ENCODE measurements around the gene LRIG1.

The LRIG1 gene

DNA sequence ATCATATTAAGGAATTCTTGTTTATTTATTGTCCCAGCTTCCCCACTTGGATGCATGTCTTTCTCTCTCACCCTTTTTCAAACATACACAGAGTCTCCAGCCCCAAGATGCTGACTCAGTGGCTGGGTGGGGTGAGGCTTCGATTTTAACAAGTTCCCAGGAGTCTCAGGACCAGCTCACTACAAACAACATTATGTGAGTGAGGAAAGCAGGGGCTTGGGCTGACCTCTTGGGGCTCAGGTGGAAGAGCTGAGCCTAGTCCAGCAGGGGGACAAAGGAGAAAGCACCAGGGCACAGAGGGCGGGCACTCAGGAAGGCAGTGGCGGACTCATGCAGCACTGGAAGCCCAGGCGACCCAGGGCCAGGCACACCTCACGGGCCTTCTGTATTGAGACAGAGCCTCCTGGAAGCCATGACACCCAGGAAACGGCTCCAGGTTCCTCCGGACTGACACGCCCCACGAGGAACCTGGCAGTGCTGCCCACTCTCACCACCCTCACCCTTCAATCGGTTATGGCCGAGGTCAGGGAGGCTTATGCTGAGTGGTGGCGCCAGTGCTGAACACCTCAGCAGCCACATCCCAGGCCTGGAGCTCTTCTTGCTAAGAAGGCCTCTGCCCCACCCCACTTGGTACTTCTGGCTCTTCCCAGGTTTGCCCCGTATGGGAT lies 97.4 kb downstream of the LRIG1 start:
- no peak for DNase-seq (ENCODE audit: low read depth in 2 of 2)

DNA sequence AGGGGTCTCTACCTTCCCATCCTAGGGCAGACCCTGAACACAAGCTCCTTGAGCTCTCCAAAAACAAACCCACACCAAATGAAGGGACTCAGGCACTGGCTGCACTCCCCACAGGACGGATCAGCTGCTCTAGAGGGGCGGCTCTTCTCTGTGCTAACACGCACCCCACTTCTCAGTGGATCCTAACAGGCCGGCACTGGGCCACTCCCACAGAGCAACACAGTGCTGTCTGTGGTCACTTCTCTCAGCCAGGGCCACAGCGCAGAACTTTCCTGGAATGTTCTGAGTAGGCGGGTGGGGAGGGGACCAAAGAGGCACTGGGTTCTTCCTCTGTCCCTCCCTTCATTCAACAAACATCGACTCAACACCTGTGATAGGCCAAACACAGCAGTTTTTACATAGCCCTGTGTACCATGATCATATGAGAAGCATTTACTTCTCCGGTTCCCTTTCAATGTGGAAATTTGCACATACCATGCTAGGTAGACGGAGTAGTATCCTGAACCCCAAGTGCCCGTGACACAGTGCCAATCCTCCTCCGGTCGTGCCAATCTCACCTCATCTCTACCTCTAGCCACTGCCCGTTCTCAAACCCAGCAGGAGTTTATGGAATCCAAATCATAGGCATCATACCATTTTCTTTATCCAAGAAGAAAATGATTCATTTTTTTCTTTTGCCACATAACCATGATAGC lies 98.1 kb downstream of the LRIG1 start:
- DNase-seq (ENCODE audit: low read depth in 2 of 2), result no peak

DNA sequence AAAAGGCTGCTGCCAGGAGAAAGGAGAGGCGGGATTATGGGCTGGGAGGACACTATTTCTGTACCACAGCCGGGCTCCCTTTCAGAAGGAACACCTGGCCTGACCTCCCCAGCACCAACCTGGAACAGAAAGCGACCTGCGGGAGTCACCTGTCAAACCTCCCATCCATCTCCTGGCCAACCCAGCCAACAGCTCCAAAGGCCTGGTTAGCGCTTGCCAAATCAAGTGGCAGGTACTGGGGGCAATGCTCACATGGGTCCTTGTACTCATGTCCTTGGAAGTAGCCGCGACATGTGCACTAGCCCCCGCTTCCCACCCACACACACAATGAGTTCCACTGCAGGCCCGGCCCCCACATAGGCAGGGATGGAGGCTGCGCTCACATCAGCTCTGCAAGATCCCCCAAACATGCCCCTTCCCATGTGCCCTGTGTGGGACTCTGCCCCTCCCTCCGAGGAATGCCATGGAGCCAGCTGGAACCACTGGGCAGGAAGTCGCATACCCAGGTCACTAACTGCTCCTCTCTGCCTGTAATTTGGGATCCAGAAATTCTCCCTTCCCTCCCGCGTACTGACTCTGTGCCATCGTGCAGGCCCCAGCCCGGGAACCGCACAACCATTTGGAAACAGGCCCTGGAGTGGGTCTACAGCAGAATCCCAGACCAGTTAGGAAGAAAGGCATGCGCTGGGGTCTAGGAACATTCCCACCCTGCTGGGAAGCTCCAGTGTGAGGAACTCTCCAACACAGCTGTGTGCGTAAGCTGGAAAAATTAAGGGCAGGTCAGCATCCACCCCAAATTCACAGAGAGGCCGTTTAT lies 98.9 kb downstream of the LRIG1 start:
- DNase-seq (ENCODE audit: low read depth in 2 of 2), result no peak

DNA sequence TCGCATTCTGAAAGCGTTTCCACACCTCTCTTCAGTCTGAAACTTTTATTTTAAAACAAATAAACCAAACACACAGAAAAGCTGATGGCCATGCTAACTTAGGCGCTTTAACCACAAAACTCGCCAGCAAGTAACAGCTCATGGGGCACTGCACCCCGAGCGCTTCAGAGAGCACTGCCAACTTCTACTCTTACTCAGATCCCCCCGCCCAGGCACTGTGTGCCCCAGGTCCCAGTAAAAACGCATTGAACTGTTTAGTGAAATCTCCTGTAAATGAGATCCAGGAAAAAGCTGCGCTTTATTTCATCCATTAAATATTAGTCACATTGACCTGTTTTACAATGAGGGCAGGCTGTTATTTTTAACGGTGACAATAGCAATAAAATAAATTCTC lies 99.7 kb downstream of the LRIG1 start:
- DNase-seq (ENCODE audit: low read depth in 2 of 2), result no peak

DNA sequence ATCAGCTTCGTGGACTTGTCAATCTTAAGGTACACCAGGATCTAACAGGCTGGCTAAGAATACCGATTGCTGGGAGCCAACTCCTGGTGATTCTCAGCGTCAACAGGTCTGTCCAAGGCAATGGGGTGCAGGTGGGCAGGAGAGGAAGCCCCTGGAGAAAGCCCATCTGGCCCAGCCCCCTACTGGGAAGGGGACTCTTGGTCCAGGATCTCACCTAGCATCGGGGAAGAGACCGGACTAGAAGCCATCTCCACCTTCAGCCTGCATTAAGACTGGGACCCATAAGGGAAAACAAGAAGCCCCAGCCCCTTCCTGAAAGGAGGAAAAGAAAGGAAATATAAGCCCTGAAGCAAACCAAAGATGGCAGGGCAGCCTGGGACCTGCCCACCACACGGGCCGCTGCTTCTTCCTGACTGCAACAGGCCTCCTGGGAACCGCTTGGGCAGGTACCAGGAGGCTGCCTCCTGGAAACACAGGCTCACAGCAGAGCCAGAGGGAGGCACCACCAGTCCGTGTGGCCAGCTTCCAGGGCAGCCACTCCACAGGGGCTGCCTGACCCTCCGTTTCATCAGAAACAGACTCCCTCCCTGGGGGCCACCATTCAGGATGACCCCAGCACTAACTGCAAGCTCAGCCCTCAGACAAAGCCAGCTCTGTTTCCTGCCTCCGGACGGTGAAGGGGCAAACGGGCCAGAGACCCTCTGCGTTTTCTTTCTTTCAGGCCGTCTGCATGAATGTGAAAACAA lies 100.2 kb downstream of the LRIG1 start:
- no peak for DNase-seq (ENCODE audit: low read depth in 2 of 2)

DNA sequence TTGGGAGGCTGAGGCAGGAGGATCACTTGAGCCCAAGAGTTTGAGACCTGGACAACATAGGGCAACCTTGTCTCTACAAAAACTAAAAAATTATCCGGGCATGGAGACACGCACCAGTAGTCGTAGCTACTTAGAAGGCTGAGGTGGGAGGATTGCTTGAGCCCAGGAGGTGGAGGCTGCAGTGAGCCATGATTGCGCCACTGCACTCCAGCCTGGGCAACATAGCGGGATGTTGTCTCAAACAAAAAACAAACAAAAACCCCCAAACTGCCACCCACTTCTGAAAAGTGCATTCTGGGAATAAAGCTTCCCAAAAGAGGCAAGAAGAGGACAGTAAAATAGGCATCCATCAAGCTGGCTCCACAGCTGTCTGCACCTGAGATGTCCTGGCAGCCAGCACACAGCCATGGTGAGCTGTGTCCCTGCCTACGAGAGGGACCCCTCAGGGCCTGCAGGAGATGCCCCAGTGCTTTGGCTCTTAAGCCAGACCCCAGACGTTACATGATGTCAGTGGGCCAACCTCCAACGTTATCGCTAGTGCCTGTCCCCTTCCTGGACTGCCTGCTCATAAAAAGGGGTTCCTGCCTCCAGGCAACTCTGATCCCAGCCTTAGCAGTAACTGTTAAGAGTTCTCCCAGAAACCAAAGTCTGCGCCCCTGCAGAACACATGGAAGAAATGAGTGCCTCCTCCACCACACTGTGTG lies 101.1 kb downstream of the LRIG1 start:
- no peak for DNase-seq (ENCODE audit: low read depth in 2 of 2)

DNA sequence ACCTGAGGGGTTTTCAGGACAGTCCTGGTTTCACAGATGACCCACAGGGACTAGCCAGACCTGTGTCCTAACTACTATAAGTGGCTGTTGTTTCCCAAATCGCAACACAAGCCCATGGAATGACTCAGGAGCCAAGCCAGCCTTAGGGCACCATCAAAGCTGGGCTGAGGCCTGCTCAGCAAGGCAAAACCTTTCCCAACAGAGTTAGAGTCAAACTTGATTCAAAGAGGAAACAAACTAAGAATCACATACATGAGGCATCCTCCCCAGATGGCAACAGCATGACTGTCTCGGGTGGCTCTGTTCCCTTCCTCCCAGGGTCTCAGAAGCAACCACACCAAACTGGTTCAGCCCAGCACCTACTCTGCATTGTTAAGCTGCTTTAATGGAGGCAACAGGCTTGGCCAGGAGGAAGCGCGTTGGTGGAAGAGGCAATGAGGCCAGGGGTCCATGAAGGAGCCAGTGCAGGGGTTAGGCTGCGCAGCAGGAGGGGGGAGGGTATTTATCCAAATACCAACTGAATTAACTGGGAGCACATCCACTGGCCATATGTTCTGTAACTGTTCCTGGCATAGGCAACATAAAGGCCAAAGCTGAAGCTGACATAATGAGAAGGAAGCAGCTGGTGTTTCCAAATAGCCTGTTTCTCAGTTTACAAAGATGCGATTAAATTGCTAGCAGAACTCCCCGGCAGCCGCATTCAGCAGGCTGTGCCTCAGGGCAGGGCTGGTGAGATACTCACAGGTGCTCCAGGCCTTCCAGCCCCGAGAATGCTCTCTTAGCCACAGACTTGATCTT lies 102.4 kb downstream of the LRIG1 start:
- DNase-seq (ENCODE audit: low read depth in 2 of 2), result no peak

DNA sequence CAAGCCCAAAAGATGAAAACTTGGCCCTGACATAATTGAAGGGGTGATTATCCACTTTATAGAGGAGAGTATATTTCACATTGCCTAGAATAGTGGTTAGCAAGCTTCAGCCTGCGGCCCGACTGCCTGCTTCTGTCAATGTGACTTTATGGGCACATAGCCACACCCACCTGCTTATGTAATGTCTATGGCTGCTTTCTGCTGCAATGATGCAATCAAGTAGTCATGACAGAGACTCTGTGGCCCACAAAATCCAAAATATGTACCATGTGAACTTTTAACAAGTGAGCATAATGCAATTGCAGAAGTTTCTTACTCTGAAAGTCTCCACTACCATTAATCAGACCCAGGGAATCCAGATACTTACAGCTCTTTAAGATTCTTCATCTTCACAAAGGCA lies 103.1 kb downstream of the LRIG1 start:
- no peak for DNase-seq (ENCODE audit: low read depth in 2 of 2)

DNA sequence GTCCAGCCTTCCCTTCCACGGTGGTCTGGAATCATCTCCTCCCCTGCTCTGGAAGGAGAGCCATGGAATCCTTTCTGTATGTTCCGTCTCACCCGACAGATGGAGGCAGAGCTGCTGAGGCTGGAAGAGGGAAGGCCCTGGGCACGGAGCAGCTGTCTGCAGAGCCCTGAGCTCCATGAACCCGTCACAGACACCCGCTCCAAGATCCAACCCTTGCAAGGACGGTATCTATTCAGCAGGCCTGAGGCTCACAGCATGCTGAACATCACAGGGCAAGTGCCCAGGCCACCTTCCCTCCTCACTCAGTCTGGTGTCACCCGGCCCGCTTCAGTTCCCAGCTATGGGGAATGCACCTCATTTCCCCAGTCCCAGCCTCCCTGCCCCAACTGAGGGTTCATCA lies 103.9 kb downstream of the LRIG1 start:
- no peak for DNase-seq (ENCODE audit: low read depth in 2 of 2)

DNA sequence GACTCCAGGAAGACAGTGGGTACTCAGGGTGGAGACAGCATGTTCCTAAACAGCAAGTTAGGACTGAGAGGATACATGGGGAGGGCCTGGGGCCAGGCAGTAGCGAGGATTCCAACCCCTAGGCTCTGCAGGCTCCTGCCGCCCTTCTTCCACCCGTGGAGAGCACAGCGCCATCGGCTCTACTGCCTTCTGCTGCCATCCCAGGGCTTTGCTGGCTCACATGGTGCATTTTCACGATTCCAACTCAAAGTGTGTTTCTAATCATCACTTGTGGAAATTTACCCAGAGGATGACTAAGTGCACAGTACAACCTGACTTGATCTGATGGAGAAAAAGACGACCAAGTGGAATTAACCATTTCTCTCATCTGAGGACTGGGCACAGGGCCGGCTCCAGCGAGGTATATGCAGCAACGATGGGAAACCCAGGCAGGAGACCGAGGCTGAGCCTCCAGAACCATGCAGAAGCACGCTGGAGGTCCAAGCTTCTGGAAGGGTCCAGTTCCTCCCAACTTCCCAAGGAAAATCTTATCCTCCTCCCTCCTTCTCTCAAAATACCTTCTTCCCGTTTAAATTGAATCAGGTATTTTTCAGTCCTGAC lies 104.6 kb downstream of the LRIG1 start:
- DNase-seq (ENCODE audit: low read depth in 2 of 2), result no peak

DNA sequence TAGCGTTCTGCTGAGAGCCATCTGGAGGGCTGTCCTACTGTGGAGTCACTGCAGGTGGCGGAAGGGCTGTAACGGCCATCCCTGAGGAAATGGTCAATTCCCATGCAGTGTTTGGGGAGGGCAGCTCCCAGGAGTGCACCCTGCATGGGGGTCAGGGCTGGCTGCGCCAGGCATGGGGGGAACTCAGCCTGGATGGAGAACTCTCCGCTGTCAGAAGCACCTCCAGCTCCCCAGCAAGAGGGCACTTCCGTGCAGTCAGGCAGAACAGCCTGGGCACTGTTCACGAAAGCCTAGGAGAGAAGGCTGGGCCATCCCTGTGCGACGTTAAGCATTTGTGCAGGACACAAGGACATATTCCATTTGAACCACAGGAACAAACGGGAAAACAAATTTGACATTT lies 105.2 kb downstream of the LRIG1 start:
- no peak for DNase-seq (ENCODE audit: low read depth in 2 of 2)

DNA sequence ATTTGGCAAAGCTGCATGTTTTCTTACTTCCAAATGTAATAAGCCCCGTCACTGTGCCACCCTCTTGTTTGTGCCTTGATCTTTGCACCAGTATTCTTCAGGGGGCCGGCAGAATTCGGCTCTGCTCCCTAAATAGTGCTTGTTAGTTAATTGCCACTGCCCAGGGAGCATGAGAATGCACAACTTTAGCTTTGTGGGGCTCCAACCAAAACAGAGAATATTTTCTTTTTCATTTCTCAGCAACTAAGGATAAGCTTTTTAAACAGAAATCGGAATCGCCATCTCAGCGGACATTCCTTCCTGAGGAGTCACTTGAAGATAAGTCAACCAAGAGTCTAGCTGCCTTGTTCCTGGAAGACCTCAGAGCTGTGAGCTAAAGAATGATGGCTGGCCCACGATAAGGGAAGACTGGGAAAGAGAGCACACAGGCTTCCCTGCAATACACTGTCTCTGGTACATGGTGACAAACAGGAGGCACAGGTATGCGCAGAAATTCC lies 106.0 kb downstream of the LRIG1 start:
- DNase-seq (ENCODE audit: low read depth in 2 of 2), result no peak

DNA sequence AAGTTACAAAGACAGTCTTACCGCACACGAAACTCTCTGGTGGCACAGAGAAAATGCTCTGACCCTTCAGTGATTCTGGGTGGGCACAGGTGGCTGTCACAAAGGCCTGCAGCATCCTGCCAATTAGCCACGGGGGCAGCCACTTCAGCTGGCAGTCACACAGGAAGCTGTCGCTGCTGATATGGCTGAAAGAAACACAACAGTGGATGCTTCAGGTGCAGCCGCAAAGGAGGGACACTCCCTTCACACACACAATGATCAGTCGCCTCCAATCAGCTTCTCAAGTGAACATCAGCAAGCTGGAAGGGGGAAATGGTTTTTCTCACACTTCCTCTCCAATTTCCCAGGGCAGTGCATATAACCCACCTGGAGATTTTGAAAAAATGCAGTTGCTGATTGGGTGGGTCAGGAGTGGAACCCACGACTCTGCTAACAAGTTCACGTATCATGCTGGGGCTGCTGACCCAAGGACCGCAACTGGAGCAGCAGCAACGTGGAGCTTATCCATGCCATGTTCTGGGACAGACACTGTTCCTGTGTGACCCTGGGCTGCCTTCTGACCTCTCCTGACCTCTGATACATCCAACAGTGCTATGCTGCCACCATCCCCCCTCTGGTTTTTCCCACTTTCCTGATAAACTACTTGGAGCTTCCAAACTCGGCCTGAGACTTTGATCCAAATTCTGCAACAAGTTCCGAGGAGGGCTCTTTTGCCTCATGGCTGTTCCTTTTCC lies 106.6 kb downstream of the LRIG1 start:
- DNase-seq (ENCODE audit: low read depth in 2 of 2), result peak in 1 of 2 donors; percentile 24

DNA sequence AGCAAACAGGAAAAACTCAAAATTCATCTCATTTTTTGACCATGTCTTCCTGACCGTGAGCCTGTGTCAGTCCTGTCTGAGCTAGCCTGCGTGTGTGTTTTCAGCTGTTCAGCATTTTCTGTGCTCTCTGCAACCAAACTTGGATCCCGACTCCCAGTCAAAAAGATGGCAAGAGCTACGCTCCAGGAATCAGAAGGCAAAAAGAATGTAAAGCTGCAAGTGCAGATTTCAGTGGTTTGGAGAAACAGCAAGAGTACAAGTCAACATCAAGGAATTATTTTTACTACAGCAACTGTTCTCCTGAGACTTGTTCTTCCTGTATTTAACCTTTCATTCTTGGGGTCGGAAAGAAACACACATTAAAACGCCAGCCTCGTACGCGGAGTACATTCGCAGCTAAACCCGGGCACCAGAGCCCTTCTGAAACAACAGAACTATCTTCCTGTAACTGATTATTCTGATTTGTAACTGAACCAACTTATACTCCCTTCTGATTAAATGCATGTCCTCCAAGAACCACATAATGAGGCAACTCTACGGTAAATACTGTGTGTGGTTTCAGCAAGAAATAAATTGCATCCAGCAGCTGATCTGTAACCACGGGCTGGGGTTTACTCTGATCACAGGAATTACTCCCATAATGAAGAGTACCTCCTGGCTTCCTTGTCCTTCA lies 107.4 kb downstream of the LRIG1 start:
- DNase-seq (ENCODE audit: low read depth in 2 of 2), result no peak

DNA sequence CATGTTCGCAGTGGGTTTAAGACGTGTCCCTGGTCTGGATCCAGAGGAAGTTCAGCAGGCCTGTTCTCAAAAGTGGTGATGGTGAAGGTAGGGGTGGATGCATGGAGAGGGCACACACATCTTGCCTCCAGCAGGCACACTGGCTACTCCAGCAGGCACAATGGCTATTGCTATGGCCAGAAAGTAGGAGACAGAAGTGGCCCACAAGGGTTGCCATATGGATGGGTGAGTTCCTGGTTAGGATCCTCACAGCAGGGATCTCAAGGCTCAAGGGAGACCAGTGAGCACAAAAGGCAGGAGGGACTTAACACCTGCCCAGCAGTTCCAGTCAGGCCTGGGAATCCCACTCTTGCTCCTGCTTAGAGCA lies 107.9 kb downstream of the LRIG1 start:
- DNase-seq (ENCODE audit: low read depth in 2 of 2), result no peak

DNA sequence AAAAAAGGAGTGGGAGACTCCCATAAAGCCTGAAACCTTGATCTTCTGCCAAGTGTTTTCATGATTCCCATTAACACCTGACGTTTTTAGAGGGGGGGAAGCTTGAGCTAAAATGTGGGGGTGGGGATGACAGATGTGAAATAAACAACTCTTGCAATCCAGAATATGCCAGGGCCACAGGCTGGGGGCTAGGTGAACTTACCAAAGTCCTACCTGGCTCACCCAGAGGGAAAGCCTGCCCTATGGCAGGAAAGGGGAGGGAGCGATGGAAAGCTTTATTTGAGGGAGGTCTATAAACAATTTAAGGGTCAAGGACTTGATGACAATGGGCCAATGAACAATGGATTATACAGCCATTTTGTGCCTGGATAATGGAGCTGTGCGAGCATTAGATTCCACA lies 108.3 kb downstream of the LRIG1 start:
- no peak for DNase-seq (ENCODE audit: low read depth in 2 of 2)

DNA sequence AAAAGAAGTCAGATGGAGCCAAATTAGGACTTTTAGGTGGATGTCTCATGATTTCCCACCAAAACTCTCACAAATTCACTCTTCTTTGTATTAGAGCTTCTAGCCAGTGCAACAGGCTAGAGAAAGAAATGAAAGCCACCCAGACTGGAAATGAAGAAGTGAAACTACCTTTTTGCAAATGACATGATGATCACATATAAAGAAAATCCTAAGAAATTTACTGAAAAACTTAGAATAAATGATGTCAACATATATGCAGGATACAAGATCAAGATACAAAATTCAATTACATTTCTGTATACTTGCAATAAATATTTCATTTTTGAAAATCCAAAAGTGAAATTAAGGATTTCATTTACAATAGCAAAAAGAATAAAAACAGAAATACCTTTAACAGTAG lies 110.8 kb downstream of the LRIG1 start:
- no peak for DNase-seq (ENCODE audit: low read depth in 2 of 2)

DNA sequence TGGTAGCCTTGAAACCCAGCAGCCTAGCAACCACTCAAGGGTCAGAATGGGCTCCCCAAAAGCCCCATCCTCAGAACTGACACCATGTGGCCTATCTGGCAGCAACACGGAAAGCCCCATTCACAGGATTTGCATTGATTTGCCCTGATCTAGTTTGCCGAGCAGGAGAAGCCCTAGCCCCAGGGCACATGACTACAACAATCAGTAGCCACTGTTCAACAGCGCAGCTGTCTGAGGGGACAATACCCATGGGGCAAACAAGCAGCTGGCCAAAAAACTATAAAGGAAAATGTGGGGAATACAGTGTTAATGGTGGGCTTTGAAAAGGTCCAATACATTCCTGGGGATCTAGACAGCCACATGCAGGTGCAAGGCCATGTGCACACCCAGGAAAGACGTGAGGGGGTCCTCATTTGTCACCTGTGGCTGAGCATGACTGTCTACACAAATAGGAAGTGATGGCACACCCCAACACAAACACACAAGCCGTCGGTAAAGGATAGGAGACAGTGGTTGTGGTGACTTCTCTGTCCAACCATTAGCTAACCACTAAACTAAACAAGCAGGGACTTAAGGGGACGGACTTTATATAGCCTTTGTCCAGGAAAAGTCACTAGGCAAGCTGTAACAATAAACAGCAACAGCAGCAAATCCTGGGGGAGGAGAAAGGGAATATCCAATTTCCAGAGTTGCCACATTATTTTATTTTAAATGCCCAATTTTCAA lies 113.7 kb downstream of the LRIG1 start:
- no peak for DNase-seq (ENCODE audit: low read depth in 2 of 2)
